ENCODE measurements around the gene FILIP1.

FILIP1 gene

DNA sequence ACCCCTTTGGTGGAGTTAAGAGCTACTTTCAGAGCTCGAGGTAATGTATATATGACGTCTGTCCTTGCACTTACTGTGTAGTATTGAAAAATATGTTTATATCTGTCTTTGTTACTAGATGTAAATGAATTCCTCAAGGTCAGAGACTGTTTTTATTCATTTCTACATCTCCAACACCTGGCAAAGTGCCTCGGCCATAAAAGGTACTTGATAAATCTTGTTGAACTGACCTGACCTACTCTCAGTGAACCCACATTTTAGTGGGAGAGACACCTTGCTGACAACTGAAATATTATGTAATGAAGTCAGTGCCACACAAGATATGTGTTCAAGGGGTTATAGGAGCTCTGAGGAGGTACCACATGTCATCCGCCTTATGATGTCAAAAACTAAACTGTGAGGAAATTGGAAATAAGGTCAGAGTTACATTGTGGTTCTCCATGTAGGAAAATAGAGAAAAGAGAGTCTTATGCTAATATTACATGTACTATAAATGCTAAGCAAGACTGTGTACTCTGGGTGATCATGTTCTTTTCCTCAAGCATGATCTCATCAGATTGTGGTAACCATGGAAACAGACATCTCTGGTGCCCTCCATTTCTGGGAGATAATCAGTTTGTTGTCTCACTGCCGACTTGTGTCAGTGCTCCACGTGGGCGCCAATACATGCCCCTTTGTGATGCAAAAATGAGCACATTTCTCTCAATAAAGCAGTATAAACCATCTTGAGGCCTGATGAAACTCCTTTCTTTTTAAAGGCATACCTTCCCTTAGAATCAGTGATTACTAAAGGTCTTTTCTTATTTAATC lies 203.3 kb downstream of the FILIP1 start:
- H3K27ac ChIP-seq (replicated peaks; ENCODE audit: low read length), result no peak overlapping the region
- no peak overlapping the region for H3K4ac ChIP-seq (ENCODE audit: low read length)

GRCh38 chr6:75288023-75288422 lies 205.6 kb downstream of the FILIP1 start:
- H3K27me3 ChIP-seq (ENCODE audit: control insufficient read depth in 3 of 3, insufficient read depth in 3 of 3, low read depth in 1 of 3, low read length in 3 of 3), result no peaks in the 10 kb centered on the region
- no peak overlapping the region for H2BK12ac ChIP-seq (ENCODE audit: low read length)
- peaks cover 6% of the 10 kb centered on the region for H3K79me1 ChIP-seq (ENCODE audit: low read depth, low read length)
- no peak overlapping the region for H2AFZ ChIP-seq (ENCODE audit: low read length)
- no peak overlapping the region for H2BK5ac ChIP-seq (ENCODE audit: low read length)
- H3K9ac ChIP-seq (ENCODE audit: low read depth, low read length, poor library complexity), result no peak overlapping the region
- no peak overlapping the region for H2AK5ac ChIP-seq (ENCODE audit: low read depth, low read length)
- no peak overlapping the region for H3K4me2 ChIP-seq (ENCODE audit: insufficient read depth, low read length, poor library complexity, severe bottlenecking)
- no peak overlapping the region for H3K14ac ChIP-seq (ENCODE audit: low read length)
- H3K4me1 ChIP-seq (ENCODE audit: control insufficient read depth in 2 of 2, insufficient read depth in 1 of 2, low read depth in 1 of 2, low read length in 2 of 2), result peaks cover 7 to 19% of the 10 kb centered on the region in 2 donors
- no peak overlapping the region for H3K4ac ChIP-seq (ENCODE audit: low read length)
- no CpG with 5 or more reads among the region's 1 CpG for WGBS, 2 donors (ENCODE audit: extremely low coverage in 2 of 2, insufficient read length in 2 of 2, insufficient replicate concordance in 1 of 2)
- H3K4me3 ChIP-seq (ENCODE audit: low read length in 2 of 2), result no peak overlapping the region
- H2BK15ac ChIP-seq (ENCODE audit: low read length), result no peak overlapping the region
- H3K23ac ChIP-seq (ENCODE audit: low read depth, low read length, poor library complexity), result no peak overlapping the region
- no peaks in the 10 kb centered on the region for H3K36me3 ChIP-seq (replicated peaks in 1 of 2; ENCODE audit: control insufficient read depth in 2 of 2, insufficient read depth in 2 of 2, low read length in 2 of 2)
- no peaks in the 10 kb centered on the region for H3K9me3 ChIP-seq (replicated peaks in 1 of 2; ENCODE audit: control insufficient read depth in 2 of 2, insufficient read depth in 1 of 2, low read depth in 1 of 2, low read length in 2 of 2)
- H3K18ac ChIP-seq (ENCODE audit: low read length), result no peak overlapping the region
- no peak overlapping the region for H3K27ac ChIP-seq (replicated peaks; ENCODE audit: low read length)
- no peak for DNase-seq (ENCODE audit: low spot score)
- H4K8ac ChIP-seq (ENCODE audit: low read depth, low read length), result no peak overlapping the region
- no peak overlapping the region for H2BK120ac ChIP-seq (ENCODE audit: low read depth, low read length)
- no peak overlapping the region for H4K91ac ChIP-seq (ENCODE audit: low read depth, low read length, poor library complexity)

More for the DNA sequence above, 203.3 kb downstream of the FILIP1 start:
- Histone ChIP-seq H2BK5ac (ENCODE audit: low read length) (no peak overlapping the region), H3K4me2 (ENCODE audit: insufficient read depth, low read length, poor library complexity, severe bottlenecking) (no peak overlapping the region), H3K23ac (ENCODE audit: low read depth, low read length, poor library complexity) (no peak overlapping the region), H4K91ac (ENCODE audit: low read depth, low read length, poor library complexity) (no peak overlapping the region), H3K9ac (ENCODE audit: low read depth, low read length, poor library complexity) (no peak overlapping the region), H2BK15ac (ENCODE audit: low read length) (no peak overlapping the region), H3K79me1 (ENCODE audit: low read depth, low read length) (no peaks in the 10 kb centered on the region), H3K4me1 (ENCODE audit: control insufficient read depth in 2 of 2, insufficient read depth in 1 of 2, low read depth in 1 of 2, low read length in 2 of 2) (peaks cover 7 to 17% of the 10 kb centered on the region in 2 donors), H2AK5ac (ENCODE audit: low read depth, low read length) (no peak overlapping the region), H3K27me3 (ENCODE audit: control insufficient read depth in 3 of 3, insufficient read depth in 3 of 3, low read depth in 1 of 3, low read length in 3 of 3) (no peaks in the 10 kb centered on the region), H3K18ac (ENCODE audit: low read length) (no peak overlapping the region), H2BK120ac (ENCODE audit: low read depth, low read length) (no peak overlapping the region), H2BK12ac (ENCODE audit: low read length) (no peak overlapping the region), H2AFZ (ENCODE audit: low read length) (no peak overlapping the region), H4K8ac (ENCODE audit: low read depth, low read length) (no peak overlapping the region), H3K14ac (ENCODE audit: low read length) (no peak overlapping the region), H3K4me3 (ENCODE audit: low read length in 2 of 2) (no peak overlapping the region), H3K9me3 (replicated peaks in 1 of 2; ENCODE audit: control insufficient read depth in 2 of 2, insufficient read depth in 1 of 2, low read depth in 1 of 2, low read length in 2 of 2) (no peaks in the 10 kb centered on the region), H3K36me3 (replicated peaks in 1 of 2; ENCODE audit: control insufficient read depth in 2 of 2, insufficient read depth in 2 of 2, low read length in 2 of 2) (no peaks in the 10 kb centered on the region)
- WGBS, 2 donors (ENCODE audit: extremely low coverage in 2 of 2, insufficient read length in 2 of 2, insufficient replicate concordance in 1 of 2), result no CpG with 5 or more reads among the region's 7 CpGs
- DNase-seq (ENCODE audit: low spot score), result no peak

GRCh38 chr6:75287424-75287823 lies 206.2 kb downstream of the FILIP1 start:
- peaks cover 7 to 23% of the 10 kb centered on the region in 2 donors for H3K4me1 ChIP-seq (ENCODE audit: control insufficient read depth in 2 of 2, insufficient read depth in 1 of 2, low read depth in 1 of 2, low read length in 2 of 2)
- H4K8ac ChIP-seq (ENCODE audit: low read depth, low read length), result no peak overlapping the region
- H2BK15ac ChIP-seq (ENCODE audit: low read length), result no peak overlapping the region
- DNase-seq (ENCODE audit: low spot score), result no peak
- H3K4me3 ChIP-seq (ENCODE audit: low read length in 2 of 2), result no peak overlapping the region
- H3K14ac ChIP-seq (ENCODE audit: low read length), result no peak overlapping the region
- no peak overlapping the region for H2BK5ac ChIP-seq (ENCODE audit: low read length)
- no peaks in the 10 kb centered on the region for H3K27me3 ChIP-seq (ENCODE audit: control insufficient read depth in 3 of 3, insufficient read depth in 3 of 3, low read depth in 1 of 3, low read length in 3 of 3)
- peaks cover 6% of the 10 kb centered on the region for H3K79me1 ChIP-seq (ENCODE audit: low read depth, low read length)
- no peak overlapping the region for H2BK12ac ChIP-seq (ENCODE audit: low read length)
- H3K36me3 ChIP-seq (replicated peaks in 1 of 2; ENCODE audit: control insufficient read depth in 2 of 2, insufficient read depth in 2 of 2, low read length in 2 of 2), result no peaks in the 10 kb centered on the region
- no peak overlapping the region for H2BK120ac ChIP-seq (ENCODE audit: low read depth, low read length)
- no peak overlapping the region for H2AFZ ChIP-seq (ENCODE audit: low read length)
- H3K9me3 ChIP-seq (replicated peaks in 1 of 2; ENCODE audit: control insufficient read depth in 2 of 2, insufficient read depth in 1 of 2, low read depth in 1 of 2, low read length in 2 of 2), result no peaks in the 10 kb centered on the region
- H3K4ac ChIP-seq (ENCODE audit: low read length), result no peak overlapping the region
- H2AK5ac ChIP-seq (ENCODE audit: low read depth, low read length), result no peak overlapping the region
- H3K27ac ChIP-seq (replicated peaks; ENCODE audit: low read length), result no peak overlapping the region
- no peak overlapping the region for H3K23ac ChIP-seq (ENCODE audit: low read depth, low read length, poor library complexity)
- WGBS, 2 donors (ENCODE audit: extremely low coverage in 2 of 2, insufficient read length in 2 of 2, insufficient replicate concordance in 1 of 2), result no CpG with 5 or more reads among the region's 1 CpG
- H4K91ac ChIP-seq (ENCODE audit: low read depth, low read length, poor library complexity), result no peak overlapping the region
- no peak overlapping the region for H3K9ac ChIP-seq (ENCODE audit: low read depth, low read length, poor library complexity)
- H3K4me2 ChIP-seq (ENCODE audit: insufficient read depth, low read length, poor library complexity, severe bottlenecking), result no peak overlapping the region
- H3K18ac ChIP-seq (ENCODE audit: low read length), result no peak overlapping the region

DNA sequence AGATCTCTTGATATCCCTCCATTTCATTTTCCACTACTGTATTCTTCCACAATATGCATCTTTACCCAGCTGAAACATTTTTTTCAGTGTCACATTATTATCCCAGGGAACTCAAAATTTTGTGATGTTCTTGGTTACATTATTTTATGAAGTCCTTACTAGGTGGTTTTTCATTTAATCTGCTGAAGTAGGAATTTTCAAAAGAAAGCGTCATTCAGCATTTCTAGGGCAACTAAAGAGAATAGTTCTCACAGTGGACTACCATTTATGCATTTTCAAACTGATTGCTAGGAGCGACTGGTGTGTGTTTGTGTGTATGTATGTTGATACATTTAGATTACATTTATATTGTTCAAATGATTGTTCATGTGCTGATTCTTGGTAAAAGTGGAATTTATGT lies 206.6 kb downstream of the FILIP1 start:
- Histone ChIP-seq H4K91ac (ENCODE audit: low read depth, low read length, poor library complexity) (no peak overlapping the region), H3K4me2 (ENCODE audit: insufficient read depth, low read length, poor library complexity, severe bottlenecking) (no peak overlapping the region), H2AK5ac (ENCODE audit: low read depth, low read length) (no peak overlapping the region), H3K4me3 (ENCODE audit: low read length in 2 of 2) (no peak overlapping the region), H3K27me3 (ENCODE audit: control insufficient read depth in 3 of 3, insufficient read depth in 3 of 3, low read depth in 1 of 3, low read length in 3 of 3) (no peaks in the 10 kb centered on the region), H3K79me1 (ENCODE audit: low read depth, low read length) (peaks cover 6% of the 10 kb centered on the region), H3K23ac (ENCODE audit: low read depth, low read length, poor library complexity) (no peak overlapping the region), H2BK15ac (ENCODE audit: low read length) (no peak overlapping the region), H3K4ac (ENCODE audit: low read length) (no peak overlapping the region), H3K27ac (replicated peaks; ENCODE audit: low read length) (no peak overlapping the region), H3K36me3 (replicated peaks in 1 of 2; ENCODE audit: control insufficient read depth in 2 of 2, insufficient read depth in 2 of 2, low read length in 2 of 2) (no peaks in the 10 kb centered on the region), H4K8ac (ENCODE audit: low read depth, low read length) (no peak overlapping the region), H2BK120ac (ENCODE audit: low read depth, low read length) (no peak overlapping the region), H3K9ac (ENCODE audit: low read depth, low read length, poor library complexity) (no peak overlapping the region), H2AFZ (ENCODE audit: low read length) (no peak overlapping the region), H3K14ac (ENCODE audit: low read length) (no peak overlapping the region), H2BK5ac (ENCODE audit: low read length) (no peak overlapping the region), H3K4me1 (ENCODE audit: control insufficient read depth in 2 of 2, insufficient read depth in 1 of 2, low read depth in 1 of 2, low read length in 2 of 2) (peaks cover 7 to 27% of the 10 kb centered on the region in 2 donors), H3K18ac (ENCODE audit: low read length) (no peak overlapping the region), H2BK12ac (ENCODE audit: low read length) (no peak overlapping the region), H3K9me3 (replicated peaks in 1 of 2; ENCODE audit: control insufficient read depth in 2 of 2, insufficient read depth in 1 of 2, low read depth in 1 of 2, low read length in 2 of 2) (no peaks in the 10 kb centered on the region)
- no peak for DNase-seq (ENCODE audit: low spot score)
- WGBS, 2 donors (ENCODE audit: extremely low coverage in 2 of 2, insufficient read length in 2 of 2, insufficient replicate concordance in 1 of 2), result no CpG with 5 or more reads among the region's 2 CpGs
